OCI-LY3 (cell line): ENCODE measurements around the gene PAM.

Experiments
- H2AFZ ChIP-seq: fragments of 200-600, 300-600 bp; shearing (Covaris generic); 2 replicates; pipeline ENCODE4 v1.6.0; 2014; ENCODE audit warnings: antibody characterized with exemption, low read depth, low read length
- H3K27ac ChIP-seq: fragments of 200-600, 300-600 bp; sonication (generic); 2 replicates; pipeline ENCODE4 v1.5.1; 2014; ENCODE audit warnings: mild to moderate bottlenecking, low read length, moderate library complexity, mixed read lengths
- H3K27me3 ChIP-seq: fragments of 200-600, 300-600 bp; sonication (generic); 2 replicates; pipeline ENCODE4 v1.6.1; 2014; ENCODE audit warnings: low read depth, low read length, mixed read lengths
- H3K36me3 ChIP-seq: fragments of 200-600, 300-600 bp; sonication (generic); replicated peaks from 2 replicates; pipeline ENCODE3; 2014; ENCODE audit warnings: low read depth, low read length, mixed read lengths
- H3K4me1 ChIP-seq: fragments of 300-600, 200-600 bp; sonication (generic); 2 replicates; pipeline ENCODE4 v1.6.1; 2014; ENCODE audit warnings: low read length, mixed read lengths
- H3K4me2 ChIP-seq: fragments of 200-600, 300-600 bp; sonication (generic); 2 replicates; pipeline ENCODE4 v1.6.1; 2014; ENCODE audit warnings: low read length, mixed read lengths
- H3K4me3 ChIP-seq: fragments of 300-600, 200-600 bp; sonication (generic); 2 replicates; pipeline ENCODE4 v1.5.1; 2014; ENCODE audit warnings: antibody characterized with exemption, mild to moderate bottlenecking, low read length, moderate library complexity
- H3K79me2 ChIP-seq: fragments of 300-600, 200-600 bp; shearing (Covaris generic); 2 replicates; pipeline ENCODE4 v1.6.1; 2014; ENCODE audit warnings: mild to moderate bottlenecking, low read length, mixed read lengths
- H3K9ac ChIP-seq: fragments of 300-600, 200-600 bp; shearing (Covaris generic); 2 replicates; pipeline ENCODE4 v1.6.0; 2014; ENCODE audit warnings: mild to moderate bottlenecking, low read length, moderate library complexity
- H3K9me3 ChIP-seq: fragments of 200-600, 300-600 bp; shearing (Covaris generic); 2 replicates; pipeline ENCODE4 v1.6.1; 2014; ENCODE audit warnings: low read length, mixed read lengths; ENCODE audit not compliant: insufficient read depth
- H4K20me1 ChIP-seq: fragments of 200-600, 300-600 bp; sonication (generic); 2 replicates; pipeline ENCODE4 v1.6.1; 2016; ENCODE audit warnings: low read length, mixed read lengths; ENCODE audit not compliant: insufficient read depth
- CTCF ChIP-seq: fragments of 200-600, 300-600 bp; sonication (generic); IDR thresholded peaks from 2 replicates; pipeline ENCODE4 v1.5.1; 2014; ENCODE audit warnings: antibody characterized with exemption, low read length, low read depth
- EZH2phosphoT487 ChIP-seq: fragments of 200-600 bp; shearing (Covaris generic); IDR thresholded peaks from 2 replicates; pipeline ENCODE4 v1.6.1; 2018; ENCODE audit warnings: antibody characterized with exemption, mixed run types, low read depth

The PAM gene

GRCh38 chr5:102958481-102959011 is 203.4 kb downstream of the PAM start:
- no peak overlapping the region for H3K27ac ChIP-seq
- H3K36me3 ChIP-seq: no peaks in the 10 kb centered on the region
- no peak overlapping the region for H2AFZ ChIP-seq

GRCh38 chr5:102959055-102959454 is 203.9 kb downstream of the PAM start:
- no peak overlapping the region for H2AFZ ChIP-seq
- H3K79me2 ChIP-seq: no peaks in the 10 kb centered on the region
- H3K4me2 ChIP-seq: no peak overlapping the region; the same call in 1 of the 2 replicates
- H3K9me3 ChIP-seq: no peaks in the 10 kb centered on the region
- no peak overlapping the region for H3K4me3 ChIP-seq
- H3K9ac ChIP-seq: no peak overlapping the region
- H3K36me3 ChIP-seq: no peaks in the 10 kb centered on the region
- H3K27ac ChIP-seq: no peak overlapping the region
- H3K27me3 ChIP-seq: no peaks in the 10 kb centered on the region
- H3K4me1 ChIP-seq: peaks cover 8% of the 10 kb centered on the region
- no peak for TF ChIP-seq CTCF
- TF ChIP-seq EZH2phosphoT487: no peak
- H4K20me1 ChIP-seq: no peaks in the 10 kb centered on the region

More at GRCh38 chr5:102958481-102959011, 203.4 kb downstream of the PAM start:
- no peak overlapping the region for H3K4me3 ChIP-seq
- H3K4me2 ChIP-seq: no peak overlapping the region; the same call in 1 of the 2 replicates
- H4K20me1 ChIP-seq: no peaks in the 10 kb centered on the region
- TF ChIP-seq CTCF (no peak), EZH2phosphoT487 (no peak)
- no peaks in the 10 kb centered on the region for H3K79me2 ChIP-seq
- peaks cover 8% of the 10 kb centered on the region for H3K4me1 ChIP-seq
- no peaks in the 10 kb centered on the region for H3K27me3 ChIP-seq
- H3K9me3 ChIP-seq: no peaks in the 10 kb centered on the region
- no peak overlapping the region for H3K9ac ChIP-seq

- H3K9me3 ChIP-seq: no peaks in the 10 kb centered on the region
- peaks cover 8% of the 10 kb centered on the region for H3K4me1 ChIP-seq
- no peak overlapping the region for H3K9ac ChIP-seq
- H3K27me3 ChIP-seq: no peaks in the 10 kb centered on the region
- H2AFZ ChIP-seq: no peak overlapping the region
- no peaks in the 10 kb centered on the region for H4K20me1 ChIP-seq
- no peaks in the 10 kb centered on the region for H3K36me3 ChIP-seq
- TF ChIP-seq CTCF (no peak), EZH2phosphoT487 (no peak)
- no peak overlapping the region for H3K4me2 ChIP-seq
- H3K27ac ChIP-seq: no peak overlapping the region
- H3K4me3 ChIP-seq: no peak overlapping the region
- H3K79me2 ChIP-seq: no peaks in the 10 kb centered on the region
Observed at GRCh38 chr5:102961671-102962070, 206.6 kb downstream of the PAM start.

DNA sequence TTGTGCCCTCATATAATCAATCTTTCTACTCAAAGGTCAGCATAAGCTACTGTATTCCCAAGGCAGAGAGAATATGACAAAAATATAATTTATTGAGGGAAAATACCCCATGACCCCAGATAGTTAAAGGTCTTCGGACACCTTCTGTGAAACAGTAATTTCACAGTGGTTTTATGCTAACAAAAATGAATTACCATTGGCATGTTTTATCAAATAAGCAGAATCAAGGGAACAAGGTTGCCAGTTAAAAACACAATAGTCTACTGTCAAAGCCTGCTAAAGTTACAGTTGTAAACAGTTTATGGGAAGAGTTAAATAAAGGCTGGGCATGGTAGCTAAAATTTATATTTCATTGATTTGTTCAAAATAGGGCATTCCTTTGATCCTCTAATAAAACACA is 210.5 kb downstream of the PAM start:
- Histone ChIP-seq H3K9me3 (no peaks in the 10 kb centered on the region), H3K27me3 (no peaks in the 10 kb centered on the region), H3K79me2 (no peaks in the 10 kb centered on the region), H3K36me3 (no peaks in the 10 kb centered on the region), H2AFZ (no peak overlapping the region), H3K4me3 (no peak overlapping the region), H3K4me1 (no peaks in the 10 kb centered on the region), H3K9ac (no peak overlapping the region), H3K27ac (no peak overlapping the region), H3K4me2 (no peak overlapping the region), H4K20me1 (no peaks in the 10 kb centered on the region)
- TF ChIP-seq CTCF (no peak), EZH2phosphoT487 (no peak)
